MCF 10A (cell line): ENCODE data around the gene PLXDC1. TPM values are rescaled to one million over a fixed set of nuclear protein-coding genes. Genes with fewer than 3 reads are reported as not detected.

Experiments used
- BruUV-seq: library from RNA; stranded (reverse); fragments of 400-500 nt; replicated peaks from 2 replicates; lab custom pipeline; 2021; lab: Mats Ljungman, UMichigan
- CTCF ChIA-PET: fragments of 300-600 bp; sonication (Branson Sonifier 250); formaldehyde crosslinking; extraction: SDS; loops from one replicate; lab custom pipeline; 2021; ENCODE audit warnings: antibody characterized with exemption, inconsistent platforms; lab: Yijun Ruan, JAX
- POLR2A ChIA-PET: fragments of 300-600, 350-650 bp; sonication (Branson Sonifier 250); formaldehyde crosslinking; extraction: SDS; loops from one replicate; lab custom pipeline; 2020; ENCODE audit warnings: antibody characterized with exemption, inconsistent platforms; lab: Yijun Ruan, JAX
- DNase-seq: peaks from one replicate; pipeline ENCODE4 v3.0.0-alpha.2; 2018; ENCODE audit not compliant: unreplicated experiment
- H3K27ac Mint-ChIP-seq: one replicate; pipeline ENCODE4 v1.8.0; 2022; ENCODE audit warnings: mild to moderate bottlenecking, low read depth, mixed read lengths; ENCODE audit not compliant: unreplicated experiment
- H3K27me3 Mint-ChIP-seq: one replicate; pipeline ENCODE4 v1.8.0; 2022; ENCODE audit warnings: mixed read lengths; ENCODE audit not compliant: insufficient read depth, unreplicated experiment
- H3K36me3 Mint-ChIP-seq: one replicate; pipeline ENCODE4 v1.8.0; 2022; ENCODE audit warnings: mild to moderate bottlenecking, moderate library complexity, mixed read lengths; ENCODE audit not compliant: insufficient read depth, unreplicated experiment
- H3K4me1 Mint-ChIP-seq: one replicate; pipeline ENCODE4 v1.8.0; 2022; ENCODE audit warnings: mixed read lengths; ENCODE audit not compliant: insufficient read depth, unreplicated experiment
- H3K4me3 Mint-ChIP-seq: one replicate; pipeline ENCODE4 v1.8.0; 2022; ENCODE audit warnings: mild to moderate bottlenecking, moderate library complexity, mixed read lengths; ENCODE audit not compliant: unreplicated experiment
- H3K9me3 Mint-ChIP-seq: one replicate; pipeline ENCODE4 v1.8.0; 2022; ENCODE audit warnings: mixed read lengths; ENCODE audit not compliant: unreplicated experiment
- CTCF ChIP-seq: fragments of 200-600 bp; IDR thresholded peaks from one replicate; pipeline ENCODE4 v1.8.0; 2022; ENCODE audit warnings: antibody characterized with exemption, mild to moderate bottlenecking; ENCODE audit not compliant: unreplicated experiment
- intact Hi-C: fragments of 100-400 bp; cut with micrococcal nuclease; formaldehyde crosslinking; loops from 2 replicates; pipeline ENCODE4 v1.14.1; 2022
- total RNA-seq: library from RNA; stranded (reverse); gene quantifications from 2 replicates; pipeline ENCODE4 v1.2.3, GENCODE V29; 2022

The PLXDC1 gene
- total RNA-seq, 1 experiment from 2014 or later = 0.61 TPM

- intact Hi-C loops = no loop called here
- no peak for DNase-seq
- peaks cover 14% of the 10 kb centered on the region for H3K4me1 Mint-ChIP-seq
- ChIA-PET CTCF (interaction anchor here (1.0 to 1.1 kb wide), 2 partner anchors 29 to 91 kb away, joined by 3 to 4 read pairs; partner anchors contain the start of gene ARL5C), POLR2A (no interaction called here)
- no peak overlapping the region for H3K4me3 Mint-ChIP-seq
- no TSS peak for BruUV-seq
- H3K27ac Mint-ChIP-seq = no peak overlapping the region
- H3K9me3 Mint-ChIP-seq = no peaks in the 10 kb centered on the region
- TF ChIP-seq CTCF = no peak
- no peaks in the 10 kb centered on the region for H3K36me3 Mint-ChIP-seq
- peaks cover 3% of the 10 kb centered on the region for H3K27me3 Mint-ChIP-seq
Measured at GRCh38 chr17:39074676-39075075, 76.8 kb downstream of the PLXDC1 start.

GRCh38 chr17:39073916-39074315, 77.5 kb downstream of the PLXDC1 start:
- no peaks in the 10 kb centered on the region for H3K36me3 Mint-ChIP-seq
- no peaks in the 10 kb centered on the region for H3K9me3 Mint-ChIP-seq
- ChIA-PET POLR2A (no interaction called here), CTCF (no interaction called here)
- BruUV-seq = no TSS peak
- H3K27ac Mint-ChIP-seq = no peak overlapping the region
- peaks cover 17% of the 10 kb centered on the region for H3K4me1 Mint-ChIP-seq
- intact Hi-C loops = no loop called here
- H3K4me3 Mint-ChIP-seq = no peak overlapping the region
- TF ChIP-seq CTCF = no peak
- DNase-seq = no peak
- H3K27me3 Mint-ChIP-seq = peaks cover 10% of the 10 kb centered on the region

- no peak for DNase-seq
- no peak overlapping the region for H3K27ac Mint-ChIP-seq
- CTCF ChIA-PET = no interaction called here
- H3K9me3 Mint-ChIP-seq = no peaks in the 10 kb centered on the region
- H3K36me3 Mint-ChIP-seq = no peaks in the 10 kb centered on the region
- H3K27me3 Mint-ChIP-seq = peaks cover 10% of the 10 kb centered on the region
- no peak overlapping the region for H3K4me3 Mint-ChIP-seq
- no peak for TF ChIP-seq CTCF
- peaks cover 17% of the 10 kb centered on the region for H3K4me1 Mint-ChIP-seq
- intact Hi-C loops = no loop called here
- POLR2A ChIA-PET = no interaction called here
- no TSS peak for BruUV-seq
Measured at GRCh38 chr17:39073353-39073752, 78.1 kb downstream of the PLXDC1 start.

GRCh38 chr17:39071573-39071972, 79.9 kb downstream of the PLXDC1 start:
- POLR2A ChIA-PET = interaction anchor here (1.1 kb wide), 1 partner anchor 73 kb away, joined by 4 read pairs; no protein-coding TSS in a partner anchor
- peaks cover 17% of the 10 kb centered on the region for H3K4me1 Mint-ChIP-seq
- no peaks in the 10 kb centered on the region for H3K36me3 Mint-ChIP-seq
- CTCF ChIA-PET = interaction anchor here (0.6 to 2.4 kb wide), 5 partner anchors 12 to 88 kb away, joined by 3 to 11 read pairs (median 5); partner anchors contain the start of gene PLXDC1
- H3K4me3 Mint-ChIP-seq = no peak overlapping the region
- intact Hi-C loops = no loop called here
- H3K9me3 Mint-ChIP-seq = no peaks in the 10 kb centered on the region
- BruUV-seq = no TSS peak
- no peak for DNase-seq
- peaks cover 10% of the 10 kb centered on the region for H3K27me3 Mint-ChIP-seq
- H3K27ac Mint-ChIP-seq = no peak overlapping the region
- TF ChIP-seq CTCF = no peak
